K562 (cell line): ENCODE results near the gene PRR7. TPM values are rescaled to one million over a fixed set of nuclear protein-coding genes. Genes with fewer than 3 reads are reported as not detected.

Experiments
- ARNT ChIP-seq, 2 experiments: fragments of 450-650 bp; IDR thresholded peaks; 2 replicates each; pipeline ENCODE4 v1.6.1; 2016; ENCODE audit warnings: mild to moderate bottlenecking in 1 of 2
- BRD4 ChIP-seq: fragments of 200-600 bp; sonication (generic); IDR thresholded peaks from 2 replicates; pipeline ENCODE4 v1.6.1; 2017; ENCODE audit warnings: inconsistent platforms
- CBFB ChIP-seq: sonication (generic); formaldehyde crosslinking; IDR thresholded peaks from 2 replicates; pipeline ENCODE4 v1.4.0; 2020; ENCODE audit warnings: mild to moderate bottlenecking, missing genetic modification reagents
- ESRRB ChIP-seq: fragments of 250-450 bp; sonication (Bioruptor Pico); IDR thresholded peaks from 2 replicates; pipeline ENCODE4 v1.5.0; 2020; ENCODE audit warnings: mild to moderate bottlenecking, moderate library complexity, borderline replicate concordance
- FOXJ2 ChIP-seq: fragments of 200-800 bp; sonication (Bioruptor generic); IDR thresholded peaks from 2 replicates; pipeline ENCODE4 v1.6.1; 2016; ENCODE audit warnings: missing genetic modification characterization, missing compliant biosample characterization
- HDAC3 ChIP-seq: fragments of 450-650 bp; IDR thresholded peaks from 2 replicates; pipeline ENCODE4 v1.6.1; 2018; ENCODE audit warnings: borderline replicate concordance, mild to moderate bottlenecking, moderate library complexity; ENCODE audit not compliant: partially characterized antibody
- HOMEZ ChIP-seq: fragments of 250-450 bp; sonication (Bioruptor Pico); IDR thresholded peaks from 2 replicates; pipeline ENCODE4 v1.4.0; 2020; ENCODE audit warnings: mild to moderate bottlenecking, moderate library complexity
- KDM4B ChIP-seq, 2 experiments: fragments of 450-650 bp in 1 of 2; sonication (generic) in 1 of 2; IDR thresholded peaks; 2 replicates each; pipeline ENCODE4 v1.6.1; 2016 to 2017; ENCODE audit warnings: borderline replicate concordance in 2 of 2, antibody characterized with exemption in 1 of 2, low read depth in 1 of 2, mild to moderate bottlenecking in 1 of 2
- MYNN ChIP-seq, 2 experiments: sonication (generic); formaldehyde crosslinking in 1 of 2; IDR thresholded peaks; 2 replicates each; pipeline versions ENCODE4 v1.5.0 to v1.6.1; 2016 to 2020; ENCODE audit warnings: antibody characterized with exemption in 1 of 2, missing genetic modification reagents in 1 of 2
- NBN ChIP-seq: fragments of 450-650 bp; IDR thresholded peaks from 2 replicates; pipeline ENCODE4 v1.6.1; 2016; ENCODE audit warnings: low read depth, mild to moderate bottlenecking
- NCOA6 ChIP-seq: fragments of 450-650 bp; IDR thresholded peaks from 2 replicates; pipeline ENCODE4 v1.6.1; 2017; ENCODE audit warnings: mild to moderate bottlenecking
- POLR2A ChIP-seq: fragments of 450-650 bp; conservative IDR thresholded peaks from 2 replicates; pipeline ENCODE4 v1.6.1; 2016
- PRDM10 ChIP-seq: fragments of 450-650 bp; IDR thresholded peaks from 2 replicates; pipeline ENCODE4 v1.6.1; 2018; ENCODE audit not compliant: partially characterized antibody
- RBM22 ChIP-seq: fragments of 200-400 bp; formaldehyde crosslinking; IDR thresholded peaks from 2 replicates; pipeline ENCODE4 v1.6.1; 2018; ENCODE audit warnings: low read length, low read depth; ENCODE audit not compliant: poor library complexity, severe bottlenecking
- TFE3 ChIP-seq: fragments of 450-650 bp; formaldehyde crosslinking; IDR thresholded peaks from 2 replicates; pipeline ENCODE4 v1.4.0; 2020; ENCODE audit warnings: mild to moderate bottlenecking, mixed read lengths
- WHSC1 ChIP-seq: IDR thresholded peaks from one replicate; pipeline ENCODE4 v1.6.1; 2012; ENCODE audit warnings: low read length, control low read depth, inconsistent platforms
- ZKSCAN8 ChIP-seq: fragments of 200-800 bp; sonication (Bioruptor generic); IDR thresholded peaks from 2 replicates; pipeline ENCODE4 v1.6.1; 2016; ENCODE audit warnings: missing genetic modification characterization, missing compliant biosample characterization
- ZNF668 ChIP-seq: fragments of 250-450 bp; sonication (Bioruptor Pico); IDR thresholded peaks from 2 replicates; pipeline ENCODE4 v1.8.0; 2022; ENCODE audit warnings: mild to moderate bottlenecking, inconsistent platforms
- ZNF764 ChIP-seq: fragments of 250-450 bp; sonication (Bioruptor Pico); IDR thresholded peaks from 2 replicates; pipeline ENCODE4 v1.4.0; 2020; ENCODE audit warnings: low read depth, mild to moderate bottlenecking, moderate library complexity
- polyA plus RNA-seq, 8 experiments: library from polyadenylated mRNA; depleted of rRNA in 4 of 8; stranded (reverse) in 5 of 8; unstranded in 3 of 8; fragments of >200 nt; fragmentation: Nextera tagmentation in 2 of 8; fragmentation: Illumina TruSeq in 1 of 8; extraction: Ambion mirVana in 2 of 8; extraction: Trizol in 1 of 8; gene quantifications; 2 replicates each; pipeline versions ENCODE4 v1.2.1 to v1.2.3, GENCODE V29; 2011 to 2014; ENCODE audit warnings: inconsistent platforms in 1 of 8, missing spikeins in 1 of 8
- total RNA-seq, 7 experiments: library from RNA; depleted of rRNA in 6 of 7; stranded (reverse); fragments of >200 nt in 6 of 7; fragmentation: Illumina TruSeq in 2 of 7; extraction: Trizol in 2 of 7; gene quantifications; 2 replicates each; pipeline versions ENCODE4 v1.2.1 to v1.2.3, GENCODE V29; 2011 to 2021; ENCODE audit warnings: low replicate concordance in 1 of 7
- TF ChIP-seq, protein P1 (sequence below): fragments of 450-650 bp; formaldehyde crosslinking; IDR thresholded peaks from 2 replicates; pipeline ENCODE4 v1.4.0; 2022; ENCODE audit warnings: mild to moderate bottlenecking, moderate library complexity

The PRR7 gene
- total and polyA plus RNA-seq, 9 of the 15 experiments (the other 6 are each of a cell fraction or from before 2014, with no cell fraction given) = 0.80 to 11.3 (median 10.4) TPM; not detected in 4

GRCh38 chr5:177445052-177445916 is 1.3 kb upstream of the PRR7 start (continued):
- TF ChIP-seq PRDM10 = no peak
- TF ChIP-seq ZNF668 (CRISPR knock-in tag) = no peak
- no peak for TF ChIP-seq ZKSCAN8 (CRISPR knock-in tag)
- TF ChIP-seq POLR2A = peak; percentile 10
- TF ChIP-seq ZNF764 (CRISPR knock-in tag) = no peak
- 0 out of 2 replicates have a peak, but pooled peaks have one; percentile 31 for TF ChIP-seq NBN
- TF ChIP-seq CBFB = no peak
- TF ChIP-seq BRD4 = no peak
- no peak for TF ChIP-seq FOXJ2 (tag)
- TF ChIP-seq WHSC1 = no peak
- TF ChIP-seq ESRRB = no peak
- TF ChIP-seq RBM22 = no peak
- TF ChIP-seq, protein P1, sequence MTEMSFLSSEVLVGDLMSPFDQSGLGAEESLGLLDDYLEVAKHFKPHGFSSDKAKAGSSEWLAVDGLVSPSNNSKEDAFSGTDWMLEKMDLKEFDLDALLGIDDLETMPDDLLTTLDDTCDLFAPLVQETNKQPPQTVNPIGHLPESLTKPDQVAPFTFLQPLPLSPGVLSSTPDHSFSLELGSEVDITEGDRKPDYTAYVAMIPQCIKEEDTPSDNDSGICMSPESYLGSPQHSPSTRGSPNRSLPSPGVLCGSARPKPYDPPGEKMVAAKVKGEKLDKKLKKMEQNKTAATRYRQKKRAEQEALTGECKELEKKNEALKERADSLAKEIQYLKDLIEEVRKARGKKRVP (CRISPR knock-in tag) = no peak
- no peak; the same call in 1 of the 2 replicates for TF ChIP-seq MYNN (IDR thresholded peaks at IDR 0.05)
- no peak for TF ChIP-seq MYNN (CRISPR knock-in tag; IDR thresholded peaks at IDR 0.05)
- no peak for TF ChIP-seq ARNT (IDR thresholded peaks at IDR 0.05)
- no peak for TF ChIP-seq NCOA6
- TF ChIP-seq HOMEZ (CRISPR knock-in tag) = no peak
- TF ChIP-seq KDM4B (IDR thresholded peaks at IDR 0.05; ENCODE audit: borderline replicate concordance in 2 of 2, low read depth in 1 of 2) = no peak
- no peak for TF ChIP-seq HDAC3
- no peak for TF ChIP-seq TFE3 (CRISPR knock-in tag)
